GM18870 (cell line): ENCODE results near the gene METRN.
"Not testable (repeated sequence)": the region's sequence is repeated elsewhere in the genome, so short reads cannot be mapped to it uniquely, and the experiment has no call there.

Source experiments
- ATAC-seq: cut with Tn5 transposase; IDR thresholded peaks from one replicate; pipeline ENCODE4 v1.9.1; 2021; ENCODE audit warnings: moderate library complexity; ENCODE audit not compliant: unreplicated experiment

Gene METRN

GRCh38 chr16:754121-754607, 39.2 kb downstream of the METRN start:
- ATAC-seq: not testable (repeated sequence)

GRCh38 chr16:754656-755055, 39.7 kb downstream of the METRN start:
- no peak for ATAC-seq

GRCh38 chr16:756428-756827, 41.5 kb downstream of the METRN start:
- ATAC-seq: no peak

GRCh38 chr16:759110-759910, 44.4 kb downstream of the METRN start:
- no peak for ATAC-seq

- no peak for ATAC-seq
These were observed 45.1 kb downstream of the METRN start for GRCh38 chr16:760065-760464.

- ATAC-seq: no peak
These were observed 45.8 kb downstream of the METRN start, which contains the start of gene MSLN for GRCh38 chr16:760545-761343. Gene MSLN (plus strand): TSS chr16:760734. CDS start chr16:762681, 1,947 bp downstream.

GRCh38 chr16:761625-762513, 47.0 kb downstream of the METRN start:
- ATAC-seq: no peak

GRCh38 chr16:762595-763268, 47.8 kb downstream of the METRN start:
- ATAC-seq: no peak

- ATAC-seq: no peak
These were observed 48.7 kb downstream of the METRN start for GRCh38 chr16:763369-764183.

GRCh38 chr16:764184-764750, 49.3 kb downstream of the METRN start:
- no peak for ATAC-seq

- no peak for ATAC-seq
These were observed 50.0 kb downstream of the METRN start for GRCh38 chr16:764848-765487.

GRCh38 chr16:765488-765865, 50.6 kb downstream of the METRN start:
- ATAC-seq: no peak

- no peak for ATAC-seq
These were observed 51.3 kb downstream of the METRN start for GRCh38 chr16:766008-766819.

- ATAC-seq: no peak
These were observed 52.1 kb downstream of the METRN start for GRCh38 chr16:766820-767640.

GRCh38 chr16:767743-768235, 52.9 kb downstream of the METRN start:
- no peak for ATAC-seq

- ATAC-seq: no peak
These were observed 53.5 kb downstream of the METRN start for GRCh38 chr16:768428-768827.
